ENCODE results near the gene SLC25A21. TPM values are rescaled to one million over a fixed set of nuclear protein-coding genes. Genes with fewer than 3 reads are reported as not detected.

Gene SLC25A21
- total and polyA plus RNA-seq, 2 experiments from 2014 or later: 10.6 to 12.1 TPM

GRCh38 chr14:37114559-37114958 lies 57.8 kb downstream of the SLC25A21 start (continued):
- TF ChIP-seq REST (IDR thresholded peaks at IDR 0.05; ENCODE audit: unreplicated experiment) (no peak), EZH2 (IDR thresholded peaks at IDR 0.05; ENCODE audit: low read depth, unreplicated experiment) (no peak), CREB1 (CRISPR knock-in tag; IDR thresholded peaks at IDR 0.05; ENCODE audit: low read depth) (no peak)

GRCh38 chr14:37114002-37114401 lies 58.4 kb downstream of the SLC25A21 start:
- H3F3A ChIP-seq (replicated peaks; ENCODE audit: low read depth): no peaks in the 10 kb centered on the region
- Mint-ChIP-seq H3K4me3 (no peak overlapping the region), H3K27ac (no peak overlapping the region), H3K27me3 (ENCODE audit: insufficient read depth, low read depth, poor library complexity) (no peaks in the 10 kb centered on the region), H3K9me3 (peaks cover 3% of the 10 kb centered on the region; the same call in 2 of the 3 replicates), H3K36me3 (ENCODE audit: low read depth) (peaks cover 4% of the 10 kb centered on the region; the same call in 2 of the 3 replicates), H3K4me1 (peaks cover 22% of the 10 kb centered on the region)
- DNase-seq (ENCODE audit: low spot score) (no peak), ATAC-seq (no peak)
- H2AFZ ChIP-seq: no peak overlapping the region
- H3K4me1 ChIP-seq (ENCODE audit: insufficient read depth): peaks cover 8% of the 10 kb centered on the region; the same call in 1 of the 2 replicates
- H4K20me1 ChIP-seq (replicated peaks; ENCODE audit: insufficient read depth): no peaks in the 10 kb centered on the region
- H3K4me3 ChIP-seq: no peak overlapping the region
- H3K27me3 ChIP-seq (ENCODE audit: insufficient read depth): no peaks in the 10 kb centered on the region
- H3K4me2 ChIP-seq: no peak overlapping the region
- H3K27ac ChIP-seq (ENCODE audit: low read depth): no peak overlapping the region
- no peaks in the 10 kb centered on the region for H3K79me2 ChIP-seq (replicated peaks; ENCODE audit: insufficient read depth)
- TF ChIP-seq CTCF (conservative IDR thresholded peaks at IDR 0.05; ENCODE audit: low read depth in 2 of 2): no peak
- TF ChIP-seq CREB1 (CRISPR knock-in tag; IDR thresholded peaks at IDR 0.05; ENCODE audit: low read depth): no peak
- no peak for TF ChIP-seq EZH2 (IDR thresholded peaks at IDR 0.05; ENCODE audit: low read depth, unreplicated experiment)
- no peak for TF ChIP-seq ETS1 (IDR thresholded peaks at IDR 0.05)
- H3K9me2 ChIP-seq (ENCODE audit: insufficient read depth): no peaks in the 10 kb centered on the region
- H3K36me3 ChIP-seq (ENCODE audit: insufficient read depth): no peaks in the 10 kb centered on the region

GRCh38 chr14:37098132-37098531 lies 74.3 kb downstream of the SLC25A21 start:
- H3K36me3 ChIP-seq (ENCODE audit: insufficient read depth): no peaks in the 10 kb centered on the region
- H3K36me3 Mint-ChIP-seq (ENCODE audit: low read depth): no peaks in the 10 kb centered on the region
- peaks cover 1% of the 10 kb centered on the region for H3K27me3 Mint-ChIP-seq (ENCODE audit: insufficient read depth, low read depth, poor library complexity)
- no peak overlapping the region for H3K4me2 ChIP-seq
- H3K4me3 ChIP-seq: no peak overlapping the region
- no peaks in the 10 kb centered on the region for H3K4me1 Mint-ChIP-seq
- no peak overlapping the region for H3K4me3 Mint-ChIP-seq
- H3K9me2 ChIP-seq (ENCODE audit: insufficient read depth): 0 out of 2 replicates have a peak, but pooled peaks cover 5% of the 10 kb centered on the region
- no peak overlapping the region for H3K27ac ChIP-seq (ENCODE audit: low read depth)
- H3K4me1 ChIP-seq (ENCODE audit: insufficient read depth): no peaks in the 10 kb centered on the region
- no peaks in the 10 kb centered on the region for H4K20me1 ChIP-seq (replicated peaks; ENCODE audit: insufficient read depth)
- H3K27me3 ChIP-seq (ENCODE audit: insufficient read depth): no peaks in the 10 kb centered on the region
- H3K79me2 ChIP-seq (replicated peaks; ENCODE audit: insufficient read depth): no peaks in the 10 kb centered on the region
- no peak for DNase-seq (ENCODE audit: low spot score)
- no peaks in the 10 kb centered on the region for H3K9me3 Mint-ChIP-seq
- no peak for ATAC-seq
- H3F3A ChIP-seq (replicated peaks; ENCODE audit: low read depth): no peaks in the 10 kb centered on the region
- no peak overlapping the region for H3K27ac Mint-ChIP-seq
- no peak overlapping the region for H2AFZ ChIP-seq
- TF ChIP-seq EZH2 (IDR thresholded peaks at IDR 0.05; ENCODE audit: low read depth, unreplicated experiment) (no peak), ZNF462 (CRISPR knock-in tag; IDR thresholded peaks at IDR 0.05) (no peak)

Measured in GM23338 (cell line).